Measurements from ENCODE around the gene C1orf74.

C1orf74 gene

GRCh38 chr1:209748620-209749019 is 35.7 kb downstream of the C1orf74 start:
- Histone ChIP-seq H3K36me3 (ENCODE audit: insufficient read depth, low read length) (no peaks in the 10 kb centered on the region), H3K79me2 (ENCODE audit: insufficient read depth, low read length) (no peaks in the 10 kb centered on the region), H3K4me1 (ENCODE audit: insufficient read depth, low read length, poor library complexity, severe bottlenecking) (peaks cover 27% of the 10 kb centered on the region), H3K4me2 (ENCODE audit: low read depth, low read length, poor library complexity, severe bottlenecking) (no peak overlapping the region), H2AFZ (ENCODE audit: low read length) (peak overlapping the region; percentile 32; the same call in 1 of the 2 replicates), H3K9me3 (ENCODE audit: insufficient read depth, low read depth, low read length) (no peaks in the 10 kb centered on the region), H3F3A (ENCODE audit: low read depth) (no peaks in the 10 kb centered on the region), H3K27me3 (ENCODE audit: insufficient read depth, low read length, poor library complexity, severe bottlenecking) (no peaks in the 10 kb centered on the region), H3K9ac (ENCODE audit: low read depth, low read length, poor library complexity, severe bottlenecking) (no peak overlapping the region), H4K20me1 (ENCODE audit: insufficient read depth, low read length, poor library complexity, severe bottlenecking) (no peaks in the 10 kb centered on the region), H3K9me2 (replicated peaks; ENCODE audit: low read depth, low read length) (no peaks in the 10 kb centered on the region), H3K4me3 (ENCODE audit: low read length, poor library complexity, severe bottlenecking) (no peak overlapping the region)
- TF ChIP-seq, protein P1, sequence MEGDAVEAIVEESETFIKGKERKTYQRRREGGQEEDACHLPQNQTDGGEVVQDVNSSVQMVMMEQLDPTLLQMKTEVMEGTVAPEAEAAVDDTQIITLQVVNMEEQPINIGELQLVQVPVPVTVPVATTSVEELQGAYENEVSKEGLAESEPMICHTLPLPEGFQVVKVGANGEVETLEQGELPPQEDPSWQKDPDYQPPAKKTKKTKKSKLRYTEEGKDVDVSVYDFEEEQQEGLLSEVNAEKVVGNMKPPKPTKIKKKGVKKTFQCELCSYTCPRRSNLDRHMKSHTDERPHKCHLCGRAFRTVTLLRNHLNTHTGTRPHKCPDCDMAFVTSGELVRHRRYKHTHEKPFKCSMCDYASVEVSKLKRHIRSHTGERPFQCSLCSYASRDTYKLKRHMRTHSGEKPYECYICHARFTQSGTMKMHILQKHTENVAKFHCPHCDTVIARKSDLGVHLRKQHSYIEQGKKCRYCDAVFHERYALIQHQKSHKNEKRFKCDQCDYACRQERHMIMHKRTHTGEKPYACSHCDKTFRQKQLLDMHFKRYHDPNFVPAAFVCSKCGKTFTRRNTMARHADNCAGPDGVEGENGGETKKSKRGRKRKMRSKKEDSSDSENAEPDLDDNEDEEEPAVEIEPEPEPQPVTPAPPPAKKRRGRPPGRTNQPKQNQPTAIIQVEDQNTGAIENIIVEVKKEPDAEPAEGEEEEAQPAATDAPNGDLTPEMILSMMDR (conservative IDR thresholded peaks at IDR 0.05; ENCODE audit: low read length), result no peak

DNA sequence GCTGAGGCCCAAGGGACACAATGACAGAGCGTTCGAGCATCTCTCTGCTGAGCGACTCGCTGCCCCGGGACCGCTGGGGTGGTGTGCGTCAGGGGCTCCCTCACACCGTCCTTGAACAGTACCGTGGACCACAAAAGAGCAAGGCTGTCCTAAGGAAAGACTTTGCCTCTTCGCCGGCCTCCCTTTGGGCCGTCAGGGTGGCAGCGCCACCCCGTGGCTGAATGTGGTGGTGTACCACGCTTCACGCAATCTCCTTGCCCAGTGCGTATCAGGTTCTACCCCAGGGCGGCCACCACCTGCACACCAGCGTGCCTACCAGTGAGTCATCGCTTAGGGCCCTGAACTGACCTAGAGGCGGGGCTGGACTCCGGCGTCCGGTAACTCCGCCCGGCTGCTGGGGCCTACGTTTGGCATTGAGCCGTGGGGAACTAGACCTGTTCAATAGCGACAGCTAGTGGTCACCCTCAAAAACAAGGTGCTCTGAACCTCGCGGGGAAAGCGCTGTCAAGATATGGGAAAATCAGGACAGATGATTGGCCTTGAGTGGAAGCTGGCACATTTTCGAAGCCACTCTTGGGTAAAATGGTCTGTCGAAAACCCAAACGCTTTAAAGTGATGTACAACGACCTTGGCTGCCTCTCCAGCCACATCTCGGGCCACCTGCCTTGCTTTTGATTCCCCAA is 36.6 kb downstream of the C1orf74 start:
- H3K4me2 ChIP-seq (ENCODE audit: low read depth, low read length, poor library complexity, severe bottlenecking), result no peak overlapping the region
- no peaks in the 10 kb centered on the region for H3F3A ChIP-seq (ENCODE audit: low read depth)
- TF ChIP-seq, protein P1 (conservative IDR thresholded peaks at IDR 0.05; ENCODE audit: low read length), result peak; percentile 38
- TF ChIP-seq EZH2phosphoT487 (IDR thresholded peaks at IDR 0.05; ENCODE audit: borderline replicate concordance), result no peak
- no peak overlapping the region for H3K4me3 ChIP-seq (ENCODE audit: low read length, poor library complexity, severe bottlenecking)
- H3K79me2 ChIP-seq (ENCODE audit: insufficient read depth, low read length), result no peaks in the 10 kb centered on the region
- H3K9me2 ChIP-seq (replicated peaks; ENCODE audit: low read depth, low read length), result no peaks in the 10 kb centered on the region
- no peak overlapping the region for H2AFZ ChIP-seq (ENCODE audit: low read length)
- H3K27me3 ChIP-seq (ENCODE audit: insufficient read depth, low read length, poor library complexity, severe bottlenecking), result no peaks in the 10 kb centered on the region
- H3K9ac ChIP-seq (ENCODE audit: low read depth, low read length, poor library complexity, severe bottlenecking), result no peak overlapping the region
- no peaks in the 10 kb centered on the region for H3K36me3 ChIP-seq (ENCODE audit: insufficient read depth, low read length)
- no peaks in the 10 kb centered on the region for H4K20me1 ChIP-seq (ENCODE audit: insufficient read depth, low read length, poor library complexity, severe bottlenecking)
- peaks cover 35% of the 10 kb centered on the region for H3K4me1 ChIP-seq (ENCODE audit: insufficient read depth, low read length, poor library complexity, severe bottlenecking)
- H3K9me3 ChIP-seq (ENCODE audit: insufficient read depth, low read depth, low read length), result no peaks in the 10 kb centered on the region

DNA sequence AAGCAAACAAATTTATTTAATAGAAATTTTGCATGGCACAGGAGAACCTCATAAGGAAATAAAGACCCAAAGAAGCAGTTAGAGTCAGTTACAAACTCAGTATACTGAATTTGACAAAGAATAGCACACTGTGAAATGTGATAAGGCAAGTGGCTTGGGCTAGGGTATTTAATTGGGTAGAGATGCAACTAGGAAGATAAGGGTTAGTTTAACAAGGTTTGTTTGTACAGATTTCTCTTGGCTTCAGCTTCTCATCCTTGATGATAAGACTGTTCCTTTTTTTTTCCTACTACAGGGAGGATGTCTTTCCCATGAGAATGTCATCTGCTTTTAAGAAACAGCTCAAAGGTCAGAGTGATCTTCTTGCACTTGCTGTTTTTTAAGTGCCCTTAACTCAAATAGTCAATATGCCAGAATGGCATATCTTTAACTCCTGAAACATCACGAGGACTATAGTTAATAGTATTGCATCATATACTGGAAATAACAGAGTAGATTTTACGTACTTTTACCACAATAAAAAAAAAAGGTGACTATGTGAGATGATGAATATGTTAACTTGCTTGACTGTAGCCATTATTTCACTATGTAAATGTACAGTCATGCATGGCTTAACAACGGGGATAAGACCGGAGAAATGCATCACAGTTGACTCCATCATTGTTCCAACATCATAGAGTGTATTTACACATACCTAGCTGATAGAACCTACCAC is 37.8 kb downstream of the C1orf74 start:
- Histone ChIP-seq H2AFZ (ENCODE audit: low read length) (peak overlapping the region; percentile 9; the same call in 1 of the 2 replicates), H3K4me3 (ENCODE audit: low read length, poor library complexity, severe bottlenecking) (no peak overlapping the region), H3K36me3 (ENCODE audit: insufficient read depth, low read length) (no peaks in the 10 kb centered on the region), H3K9ac (ENCODE audit: low read depth, low read length, poor library complexity, severe bottlenecking) (no peak overlapping the region), H3K27me3 (ENCODE audit: insufficient read depth, low read length, poor library complexity, severe bottlenecking) (no peaks in the 10 kb centered on the region), H3K9me3 (ENCODE audit: insufficient read depth, low read depth, low read length) (no peaks in the 10 kb centered on the region), H4K20me1 (ENCODE audit: insufficient read depth, low read length, poor library complexity, severe bottlenecking) (no peaks in the 10 kb centered on the region), H3K4me1 (ENCODE audit: insufficient read depth, low read length, poor library complexity, severe bottlenecking) (peaks cover 36% of the 10 kb centered on the region), H3K79me2 (ENCODE audit: insufficient read depth, low read length) (no peaks in the 10 kb centered on the region), H3K4me2 (ENCODE audit: low read depth, low read length, poor library complexity, severe bottlenecking) (peak overlapping the region; percentile 12), H3F3A (ENCODE audit: low read depth) (no peaks in the 10 kb centered on the region), H3K9me2 (replicated peaks; ENCODE audit: low read depth, low read length) (no peaks in the 10 kb centered on the region)
- TF ChIP-seq, protein P1 (conservative IDR thresholded peaks at IDR 0.05; ENCODE audit: low read length), result no peak
- no peak for TF ChIP-seq EZH2phosphoT487 (IDR thresholded peaks at IDR 0.05; ENCODE audit: borderline replicate concordance)

Measured in Loucy (cell line).